Rectal smooth muscle tissue (tissue), 1 donor: Measurements from ENCODE around the gene CDC42EP4.
A peak's percentile ranks its signal among the peaks of the same experiment; 100 is the strongest.

Experiments
- H3K27ac ChIP-seq: one replicate; pipeline ENCODE4 v1.7.0; 2013; ENCODE audit warnings: low read depth, low read length, inconsistent platforms
- H3K27me3 ChIP-seq: one replicate; pipeline ENCODE4 v1.7.0; 2013; ENCODE audit warnings: low read length; ENCODE audit not compliant: control insufficient read depth, insufficient read depth
- H3K36me3 ChIP-seq: one replicate; pipeline ENCODE4 v1.7.0; 2013; ENCODE audit warnings: low read length; ENCODE audit not compliant: control insufficient read depth, insufficient read depth
- H3K4me1 ChIP-seq: one replicate; pipeline ENCODE4 v1.7.0; 2013; ENCODE audit warnings: low read length; ENCODE audit not compliant: control insufficient read depth, insufficient read depth
- H3K4me3 ChIP-seq: one replicate; pipeline ENCODE4 v1.7.0; 2013; ENCODE audit warnings: low read length
- H3K9ac ChIP-seq: one replicate; pipeline ENCODE4 v1.7.0; 2013; ENCODE audit warnings: low read length

Gene CDC42EP4

DNA sequence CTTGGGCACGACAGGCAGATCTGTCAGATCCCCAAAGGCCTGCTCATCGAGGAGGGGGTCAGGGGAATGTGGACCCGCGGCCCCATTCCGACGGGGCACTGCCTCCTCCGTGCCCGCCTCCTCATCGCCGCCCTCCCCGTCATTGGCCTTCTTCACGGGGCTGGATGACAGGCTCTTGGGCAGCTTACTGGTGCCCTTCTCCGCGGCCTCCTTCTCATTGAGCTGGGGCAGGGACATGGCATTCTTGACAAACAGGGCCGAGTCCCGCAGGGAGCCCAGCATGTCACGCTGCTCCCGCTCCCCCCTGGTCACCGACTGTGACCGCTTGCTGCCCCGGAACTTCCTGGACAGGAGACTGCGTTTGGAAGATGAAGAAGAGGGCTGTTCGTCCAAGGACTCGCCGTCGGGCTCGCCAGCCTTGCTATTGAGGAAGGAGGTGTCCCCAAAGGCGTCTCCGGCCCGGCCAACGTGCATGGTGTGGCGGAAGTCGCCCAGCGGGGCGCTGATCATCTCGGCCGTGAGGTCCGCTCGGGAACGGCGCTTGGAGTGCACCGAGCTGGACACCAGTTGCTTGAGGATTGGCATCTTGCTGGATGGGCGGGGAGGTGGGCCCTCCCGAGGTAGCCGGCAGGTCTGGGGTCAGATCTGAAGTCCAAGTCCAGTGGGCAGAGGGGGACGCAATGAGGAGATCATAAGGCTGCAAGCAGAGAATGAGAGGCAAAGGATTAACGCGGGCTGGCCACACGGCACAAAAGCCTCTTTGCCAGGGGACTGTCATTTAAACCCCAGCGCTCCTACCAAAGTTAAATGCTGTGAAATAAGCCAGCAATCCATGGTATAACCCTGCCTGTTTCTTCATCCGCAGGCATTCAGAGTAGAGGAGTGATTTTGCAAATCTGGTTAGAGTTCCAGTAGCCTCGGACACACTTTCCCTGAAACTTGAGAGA, 25.6 kb downstream of the CDC42EP4 start:
- Histone ChIP-seq H3K27me3 (no peaks in the 10 kb centered on the region), H3K4me1 (peaks cover 49% of the 10 kb centered on the region), H3K9ac (no peak overlapping the region), H3K36me3 (peaks cover 9% of the 10 kb centered on the region), H3K4me3 (no peak overlapping the region), H3K27ac (peak overlapping the region; percentile 62)

DNA sequence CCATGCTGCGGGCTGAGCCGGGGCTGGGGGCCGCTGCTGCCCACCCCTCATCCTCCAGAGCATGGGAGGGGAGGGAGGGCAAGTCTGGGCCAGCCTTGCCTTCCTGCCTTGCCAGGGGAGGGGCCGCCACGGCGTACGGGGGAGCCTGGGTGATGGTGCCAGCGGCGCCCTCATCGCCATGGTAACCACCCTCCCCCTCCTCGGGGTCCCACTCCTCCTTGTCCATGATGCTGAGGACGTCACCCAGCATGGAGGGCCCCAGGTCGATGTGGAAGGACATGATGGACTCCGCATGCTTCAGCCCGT, 26.2 kb downstream of the CDC42EP4 start:
- Histone ChIP-seq H3K36me3 (peaks cover 9% of the 10 kb centered on the region), H3K9ac (no peak overlapping the region), H3K27me3 (no peaks in the 10 kb centered on the region), H3K27ac (peak overlapping the region; percentile 21), H3K4me1 (peaks cover 43% of the 10 kb centered on the region), H3K4me3 (no peak overlapping the region)

GRCh38 chr17:73284906-73285602, 26.7 kb downstream of the CDC42EP4 start:
- H3K4me3 ChIP-seq = no peak overlapping the region
- H3K9ac ChIP-seq = no peak overlapping the region
- peaks cover 38% of the 10 kb centered on the region for H3K4me1 ChIP-seq

GRCh38 chr17:73284354-73284753, 27.4 kb downstream of the CDC42EP4 start:
- H3K27ac ChIP-seq = peak overlapping the region; percentile 27
- H3K4me1 ChIP-seq = peaks cover 33% of the 10 kb centered on the region
- H3K27me3 ChIP-seq = no peaks in the 10 kb centered on the region
- peaks cover 9% of the 10 kb centered on the region for H3K36me3 ChIP-seq
- no peak overlapping the region for H3K4me3 ChIP-seq
- H3K9ac ChIP-seq = no peak overlapping the region

More at GRCh38 chr17:73284906-73285602, 26.7 kb downstream of the CDC42EP4 start:
- Histone ChIP-seq H3K27me3 (no peaks in the 10 kb centered on the region), H3K36me3 (peaks cover 9% of the 10 kb centered on the region), H3K27ac (peak overlapping the region; percentile 27)

DNA sequence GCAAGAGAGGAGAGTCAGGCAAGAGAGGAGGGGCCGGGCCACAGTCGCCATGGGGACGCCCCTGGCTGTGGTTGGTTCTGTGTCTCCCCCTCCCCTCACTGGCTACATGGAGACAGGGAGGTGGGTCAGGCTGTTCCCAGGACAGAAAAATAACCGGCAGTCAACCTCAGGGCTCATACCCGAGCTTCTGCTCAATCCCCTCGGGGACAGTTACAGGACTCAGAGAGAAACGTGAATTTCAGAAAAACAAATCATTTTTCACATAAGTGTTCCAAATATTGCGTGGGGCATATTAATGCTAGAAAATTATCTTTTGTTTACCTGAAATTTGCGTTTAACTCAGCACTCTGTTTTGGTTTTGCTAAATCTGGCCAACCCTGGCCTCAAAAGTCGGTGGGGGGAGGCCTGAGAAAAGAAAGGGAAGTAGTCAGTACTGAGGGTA, 27.9 kb downstream of the CDC42EP4 start:
- Histone ChIP-seq H3K4me3 (no peak overlapping the region), H3K27ac (peak overlapping the region; percentile 63), H3K4me1 (peaks cover 32% of the 10 kb centered on the region), H3K27me3 (no peaks in the 10 kb centered on the region), H3K9ac (peak overlapping the region; percentile 13), H3K36me3 (peaks cover 9% of the 10 kb centered on the region)

GRCh38 chr17:73283250-73283649, 28.6 kb downstream of the CDC42EP4 start:
- H3K9ac ChIP-seq = peak overlapping the region; percentile 13
- H3K27me3 ChIP-seq = no peaks in the 10 kb centered on the region
- peaks cover 9% of the 10 kb centered on the region for H3K36me3 ChIP-seq
- H3K4me1 ChIP-seq = peaks cover 33% of the 10 kb centered on the region
- no peak overlapping the region for H3K4me3 ChIP-seq
- H3K27ac ChIP-seq = peak overlapping the region; percentile 63

GRCh38 chr17:73282629-73283028, 29.2 kb downstream of the CDC42EP4 start:
- H3K36me3 ChIP-seq = peaks cover 9% of the 10 kb centered on the region
- no peaks in the 10 kb centered on the region for H3K27me3 ChIP-seq
- H3K4me3 ChIP-seq = no peak overlapping the region
- no peak overlapping the region for H3K27ac ChIP-seq
- peaks cover 38% of the 10 kb centered on the region for H3K4me1 ChIP-seq
- H3K9ac ChIP-seq = no peak overlapping the region

GRCh38 chr17:73281928-73282327, 29.9 kb downstream of the CDC42EP4 start:
- Histone ChIP-seq H3K27me3 (no peaks in the 10 kb centered on the region), H3K36me3 (peaks cover 9% of the 10 kb centered on the region), H3K9ac (no peak overlapping the region), H3K4me3 (no peak overlapping the region), H3K4me1 (peaks cover 32% of the 10 kb centered on the region), H3K27ac (no peak overlapping the region)

GRCh38 chr17:73280191-73280590, 31.6 kb downstream of the CDC42EP4 start:
- no peak overlapping the region for H3K4me3 ChIP-seq
- H3K4me1 ChIP-seq = peaks cover 24% of the 10 kb centered on the region
- H3K27me3 ChIP-seq = no peaks in the 10 kb centered on the region
- H3K27ac ChIP-seq = no peak overlapping the region
- no peak overlapping the region for H3K9ac ChIP-seq
- H3K36me3 ChIP-seq = peaks cover 3% of the 10 kb centered on the region

GRCh38 chr17:73279704-73280103, 32.1 kb downstream of the CDC42EP4 start:
- peaks cover 2% of the 10 kb centered on the region for H3K36me3 ChIP-seq
- no peak overlapping the region for H3K27ac ChIP-seq
- no peak overlapping the region for H3K4me3 ChIP-seq
- no peak overlapping the region for H3K9ac ChIP-seq
- peaks cover 20% of the 10 kb centered on the region for H3K4me1 ChIP-seq
- no peaks in the 10 kb centered on the region for H3K27me3 ChIP-seq

DNA sequence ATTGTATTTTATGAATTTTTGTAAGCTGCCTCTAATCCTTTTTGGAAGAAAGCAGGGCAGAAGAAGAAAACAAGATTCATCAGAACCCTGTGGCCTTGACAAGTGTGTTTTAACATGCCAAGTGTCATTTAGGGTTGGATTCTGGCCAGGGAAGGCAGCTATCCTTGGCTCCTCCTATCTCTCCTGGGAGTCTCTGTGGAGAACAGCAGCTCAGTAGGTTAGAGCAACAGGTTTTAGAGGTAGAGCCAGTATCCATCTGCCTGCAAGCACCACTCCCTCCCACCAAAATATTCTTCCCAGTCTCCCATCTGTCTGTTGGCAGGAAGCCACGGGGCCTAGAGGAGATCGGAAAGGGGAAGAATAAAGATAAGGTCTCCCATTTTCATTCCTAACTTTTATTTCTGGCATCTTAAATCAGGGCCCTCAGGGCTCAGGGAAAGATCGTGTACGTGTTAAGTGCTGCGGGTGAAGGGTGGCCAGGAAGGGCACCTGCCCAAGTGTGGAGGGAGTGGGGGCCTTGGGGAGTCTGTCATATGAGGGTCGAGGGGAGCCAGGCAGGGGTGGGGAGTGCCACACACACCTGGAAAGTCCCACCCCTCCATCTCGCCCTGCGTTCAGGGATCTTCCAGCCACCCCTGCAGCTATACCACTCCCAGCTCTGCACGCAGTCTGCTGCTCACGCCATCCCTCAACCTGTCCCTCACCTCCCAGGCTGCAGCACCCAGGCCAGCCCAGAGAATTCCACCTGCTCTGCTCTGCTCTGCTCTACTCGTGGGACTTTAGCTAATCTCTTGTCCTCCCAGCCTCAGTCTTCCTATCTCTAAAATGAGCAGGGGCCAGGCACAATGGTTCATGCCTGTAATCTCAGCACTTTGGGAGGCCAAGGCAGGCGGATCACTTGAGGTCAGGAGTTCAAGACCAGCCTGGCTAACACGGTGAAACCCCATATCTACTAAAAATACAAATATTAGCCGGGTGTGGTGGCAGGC, 33.0 kb downstream of the CDC42EP4 start:
- peaks cover 17% of the 10 kb centered on the region for H3K4me1 ChIP-seq
- peaks cover 2% of the 10 kb centered on the region for H3K36me3 ChIP-seq
- peak overlapping the region; percentile 13 for H3K4me3 ChIP-seq
- peak overlapping the region; percentile 61 for H3K27ac ChIP-seq
- H3K9ac ChIP-seq = no peak overlapping the region
- no peaks in the 10 kb centered on the region for H3K27me3 ChIP-seq

DNA sequence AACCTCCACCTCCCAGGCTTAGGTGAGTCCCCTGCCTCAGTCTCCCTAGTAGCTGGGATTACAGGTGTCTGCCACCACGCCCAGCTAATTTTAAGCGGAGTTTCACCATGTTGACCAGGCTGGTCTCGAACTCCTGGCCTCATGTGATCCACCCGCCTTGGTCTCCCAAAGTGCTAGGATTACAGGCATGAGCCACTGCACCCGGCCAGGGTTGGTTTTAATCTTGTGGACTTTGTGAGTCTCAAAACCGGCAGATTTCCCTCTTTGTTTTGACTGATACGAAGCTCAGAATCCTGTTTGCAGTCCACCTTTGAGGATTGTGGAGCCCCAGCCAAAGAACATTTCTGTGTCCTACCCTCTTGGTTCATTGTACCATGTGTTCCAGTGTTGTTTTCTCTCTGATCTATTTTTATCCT, 33.7 kb downstream of the CDC42EP4 start:
- Histone ChIP-seq H3K4me3 (no peak overlapping the region), H3K27me3 (no peaks in the 10 kb centered on the region), H3K4me1 (peaks cover 15% of the 10 kb centered on the region), H3K9ac (no peak overlapping the region), H3K27ac (peak overlapping the region; percentile 34), H3K36me3 (peaks cover 2% of the 10 kb centered on the region)
